Psoas muscle (tissue), 8 donors: Measurements from ENCODE around the gene QPRT. TPM values are rescaled to one million over a fixed set of nuclear protein-coding genes. Genes with fewer than 3 reads are reported as not detected.
"Not testable (repeated sequence)": the region's sequence is repeated elsewhere in the genome, so short reads cannot be mapped to it uniquely, and the experiment has no call there.

Experiments used
- ATAC-seq, 4 donors: fragments of 200-7000 bp; cut with Tn5 transposase; one replicate each; pipeline ENCODE4 v1.9.1; 2020; ENCODE audit warnings: moderate library complexity in 3 of 4, mild to moderate bottlenecking in 2 of 4
- DNase-seq, 2 donors: peaks; one replicate each; pipeline ENCODE4 v3.0.0-alpha.2; 2020
- H3K27ac ChIP-seq: fragments of 200-600 bp; one replicate; pipeline ENCODE4 v1.8.0; 2022
- H3K27me3 ChIP-seq, 3 donors: fragments of 200-600 bp in 1 of 3; one replicate each; pipeline versions ENCODE4 v1.6.1 to v1.8.0; 2013 to 2022; ENCODE audit warnings: low read length in 2 of 3, mild to moderate bottlenecking in 2 of 3, moderate library complexity in 1 of 3; ENCODE audit not compliant: insufficient read depth in 3 of 3
- H3K36me3 ChIP-seq, 2 donors: fragments of 200-600 bp in 1 of 2; one replicate each; pipeline versions ENCODE4 v1.6.1 to v1.8.0; 2013 to 2022; ENCODE audit warnings: low read depth in 1 of 2, mild to moderate bottlenecking in 1 of 2, moderate library complexity in 1 of 2; ENCODE audit not compliant: insufficient read depth in 1 of 2
- H3K4me1 ChIP-seq: fragments of 200-600 bp; one replicate; pipeline ENCODE4 v1.8.0; 2022
- H3K4me3 ChIP-seq: fragments of 200-600 bp; one replicate; pipeline ENCODE4 v1.8.0; 2022; ENCODE audit warnings: mild to moderate bottlenecking
- H3K9me3 ChIP-seq: fragments of 200-600 bp; one replicate; pipeline ENCODE4 v1.8.0; 2022
- WGBS, 3 donors: extraction: QIAGEN DNeasy Blood & Tissue Kit; methylation state at CpG; one replicate each; pipeline versions ENCODE4 v1.1.6 to v1.1.7; 2013; 5-methylcytosine and 5-hydroxymethylcytosine counted together
- intact Hi-C, 2 donors: fragments of 100-400 bp; cut with DNase I; formaldehyde crosslinking; loops; one replicate each; pipeline versions ENCODE4 v1.11.0 to v1.14.2; 2022
- polyA plus RNA-seq, 3 donors: library from polyadenylated mRNA; stranded (reverse); fragments of 200-250 nt; gene quantifications; one replicate each; pipeline ENCODE4 v1.2.3, GENCODE V29; 2013
- total RNA-seq, 4 donors: library from RNA; stranded (reverse); fragmentation: NEBNext Ultra II Directional in 2 of 4; extraction: Animal tissue kit (Norgen Biotek cat#: 25700) in 2 of 4; gene quantifications; one replicate each; pipeline versions ENCODE4 v1.2.1 to v1.2.4, GENCODE V29; 2021 to 2023
- TF ChIP-seq, protein P1 (sequence below): fragments of 200-600 bp; IDR thresholded peaks from one replicate; pipeline ENCODE4 v1.8.0; 2022; ENCODE audit warnings: antibody characterized with exemption
- donor health status: healthy with polysubstance abuse.
- donor health status: DM: no; HTN: no; CAD: no; lungs with moderate emphysema.
- donor health status: Bipolar disorder and iron deficiency.
- donor health status: healthy.
- donor health status: DM: yes; HTN: yes; CAD: no.
- donor health status: DM: no; HTN: no; CAD: no.
- donor health status: DM: no; HTN: no; CAD: no.
- donor health status: DM: yes; HTN: yes; CAD: no.

The QPRT gene
- total and polyA plus RNA-seq, 7 donors = 0.75 to 9.9 (median 2.3) TPM

DNA sequence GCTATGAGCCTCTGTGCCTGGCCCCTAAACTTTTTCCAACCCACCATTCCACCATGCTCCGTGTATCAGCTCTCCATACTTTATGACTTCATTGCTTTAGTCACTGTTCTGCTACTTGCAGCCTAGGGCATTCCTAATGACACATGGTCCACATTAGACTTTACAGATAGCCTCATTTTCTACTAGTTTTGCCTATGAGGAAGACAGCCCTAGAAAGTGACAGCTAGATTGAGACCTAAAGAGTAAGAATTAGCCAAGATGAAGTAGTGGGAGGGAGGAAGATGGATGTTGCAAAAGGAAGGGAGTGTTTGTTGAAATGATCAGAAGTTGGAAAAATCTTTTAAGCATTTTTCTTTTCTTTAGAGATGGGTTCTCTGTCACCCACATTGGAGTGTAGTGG, 55.8 kb downstream of the QPRT start:
- intact Hi-C loops = no loop called here
- 4 to 62% (median 58%) methylated on average over 1 of the region's 1 CpG for WGBS, 3 donors
- ATAC-seq (no peak), DNase-seq (no peak)
- peaks cover 0 to 4% (median 0%) of the 10 kb centered on the region in 3 donors for H3K27me3 ChIP-seq
- no peaks in the 10 kb centered on the region for H3K4me1 ChIP-seq
- TF ChIP-seq, protein P1, sequence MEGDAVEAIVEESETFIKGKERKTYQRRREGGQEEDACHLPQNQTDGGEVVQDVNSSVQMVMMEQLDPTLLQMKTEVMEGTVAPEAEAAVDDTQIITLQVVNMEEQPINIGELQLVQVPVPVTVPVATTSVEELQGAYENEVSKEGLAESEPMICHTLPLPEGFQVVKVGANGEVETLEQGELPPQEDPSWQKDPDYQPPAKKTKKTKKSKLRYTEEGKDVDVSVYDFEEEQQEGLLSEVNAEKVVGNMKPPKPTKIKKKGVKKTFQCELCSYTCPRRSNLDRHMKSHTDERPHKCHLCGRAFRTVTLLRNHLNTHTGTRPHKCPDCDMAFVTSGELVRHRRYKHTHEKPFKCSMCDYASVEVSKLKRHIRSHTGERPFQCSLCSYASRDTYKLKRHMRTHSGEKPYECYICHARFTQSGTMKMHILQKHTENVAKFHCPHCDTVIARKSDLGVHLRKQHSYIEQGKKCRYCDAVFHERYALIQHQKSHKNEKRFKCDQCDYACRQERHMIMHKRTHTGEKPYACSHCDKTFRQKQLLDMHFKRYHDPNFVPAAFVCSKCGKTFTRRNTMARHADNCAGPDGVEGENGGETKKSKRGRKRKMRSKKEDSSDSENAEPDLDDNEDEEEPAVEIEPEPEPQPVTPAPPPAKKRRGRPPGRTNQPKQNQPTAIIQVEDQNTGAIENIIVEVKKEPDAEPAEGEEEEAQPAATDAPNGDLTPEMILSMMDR = no peak
- no peak overlapping the region for H3K27ac ChIP-seq
- H3K9me3 ChIP-seq = no peaks in the 10 kb centered on the region
- no peak overlapping the region for H3K4me3 ChIP-seq
- no peaks in the 10 kb centered on the region for H3K36me3 ChIP-seq

DNA sequence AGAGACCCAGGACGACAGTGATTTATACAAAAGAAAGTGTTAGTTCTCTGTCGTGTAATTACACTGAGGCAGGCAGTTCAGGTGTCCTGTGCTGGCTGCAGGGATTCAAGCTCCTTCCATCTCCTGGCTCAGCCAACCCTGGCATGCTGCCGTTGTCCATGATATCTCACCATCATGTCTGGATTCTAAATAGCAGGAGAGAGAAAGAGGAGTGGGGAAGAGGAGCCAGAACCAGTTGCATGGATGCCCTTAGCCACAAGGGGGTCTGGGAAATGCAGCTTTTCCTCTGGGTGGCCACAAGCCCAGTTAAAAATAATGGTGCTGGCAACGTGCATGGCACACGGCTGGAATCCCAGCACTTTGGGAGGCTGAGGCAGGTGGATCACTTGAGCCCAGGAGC, 57.1 kb downstream of the QPRT start:
- intact Hi-C loops = no loop called here
- ATAC-seq = no peak
- Histone ChIP-seq H3K36me3 (no peaks in the 10 kb centered on the region), H3K9me3 (no peaks in the 10 kb centered on the region), H3K27ac (no peak overlapping the region), H3K4me1 (no peaks in the 10 kb centered on the region), H3K27me3 (peaks cover 0 to 4% (median 0%) of the 10 kb centered on the region in 3 donors), H3K4me3 (no peak overlapping the region)
- 17 to 29% (median 20%) methylated on average over 5 of the region's 5 CpGs for WGBS, 3 donors
- no peak for DNase-seq
- TF ChIP-seq, protein P1 = no peak

DNA sequence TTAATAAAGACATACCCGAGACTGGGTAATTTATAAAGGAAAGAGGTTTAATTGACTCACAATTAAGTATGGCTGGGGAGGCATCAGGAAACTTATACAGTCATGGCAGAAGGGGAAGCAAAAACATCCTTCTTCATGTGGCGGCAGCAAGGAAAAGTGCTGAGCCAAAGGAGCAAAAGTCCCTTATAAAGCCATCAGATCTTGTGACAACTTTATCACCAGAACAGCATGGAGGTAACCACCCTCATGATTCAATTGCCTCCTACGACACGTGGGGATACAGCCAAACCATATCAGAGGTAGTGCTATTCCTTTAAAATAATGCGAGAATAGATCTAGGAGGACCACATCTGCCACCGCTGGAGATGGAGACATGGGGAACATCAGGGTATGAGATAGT, 57.8 kb downstream of the QPRT start:
- Histone ChIP-seq H3K27me3 (peaks cover 0 to 4% (median 0%) of the 10 kb centered on the region in 3 donors), H3K9me3 (no peaks in the 10 kb centered on the region), H3K4me3 (no peak overlapping the region), H3K27ac (no peak overlapping the region), H3K36me3 (no peaks in the 10 kb centered on the region), H3K4me1 (no peaks in the 10 kb centered on the region)
- TF ChIP-seq, protein P1 = no peak
- DNase-seq = no peak
- intact Hi-C loops = no loop called here
- 66 to 74% (median 71%) methylated on average over 6 of the region's 6 CpGs for WGBS, 3 donors
- ATAC-seq = no peak

DNA sequence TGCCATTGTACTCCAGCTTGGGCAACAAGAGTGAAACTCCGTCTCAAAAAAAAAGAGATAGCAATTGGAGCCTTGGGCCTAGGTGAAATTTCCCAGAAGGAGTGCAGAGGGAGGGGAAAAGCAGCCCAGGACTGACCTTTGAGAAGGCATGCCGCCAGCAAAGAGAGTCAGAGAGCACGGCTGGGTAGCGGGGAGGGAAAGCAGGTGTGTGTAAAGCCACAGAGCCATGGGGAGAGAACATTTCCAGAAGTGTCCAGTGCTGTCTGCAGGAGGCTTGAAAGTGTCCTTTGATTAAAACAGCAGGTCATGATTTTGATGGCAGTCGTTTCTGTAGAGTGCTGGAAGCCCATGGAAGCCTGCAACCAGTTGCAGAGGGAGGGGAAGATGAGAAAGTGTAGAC, 58.7 kb downstream of the QPRT start:
- ATAC-seq = no peak
- WGBS, 3 donors = 52 to 57% (median 55%) methylated on average over 5 of the region's 5 CpGs
- no peaks in the 10 kb centered on the region for H3K4me1 ChIP-seq
- no peak for DNase-seq
- H3K36me3 ChIP-seq = no peaks in the 10 kb centered on the region
- intact Hi-C loops = no loop called here
- H3K9me3 ChIP-seq = no peaks in the 10 kb centered on the region
- TF ChIP-seq, protein P1 = no peak
- H3K27me3 ChIP-seq = peaks cover 0 to 4% (median 0%) of the 10 kb centered on the region in 3 donors
- no peak overlapping the region for H3K4me3 ChIP-seq
- H3K27ac ChIP-seq = no peak overlapping the region

DNA sequence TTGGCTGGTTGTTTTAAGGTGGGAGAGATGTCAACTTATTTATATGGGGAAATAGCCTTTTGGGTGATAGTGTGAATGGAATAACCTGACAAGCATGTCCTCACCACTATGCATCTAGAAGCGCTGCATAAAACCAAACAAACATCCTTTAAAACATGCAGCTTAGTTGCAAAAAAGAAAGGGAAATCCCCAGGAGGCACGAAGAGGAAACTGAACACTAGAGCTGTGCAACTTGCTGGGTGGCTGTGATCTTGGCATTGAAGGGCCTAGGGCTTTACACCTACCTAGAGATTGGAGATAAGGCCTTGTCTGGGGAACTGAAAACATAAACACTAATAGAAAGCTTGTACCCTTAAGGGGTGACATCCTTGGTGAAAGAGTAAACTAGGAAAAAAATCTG, 59.5 kb downstream of the QPRT start:
- 69 to 76% (median 69%) methylated on average over 2 of the region's 2 CpGs for WGBS, 3 donors
- Histone ChIP-seq H3K27me3 (peaks cover 0 to 4% (median 0%) of the 10 kb centered on the region in 3 donors), H3K4me1 (no peaks in the 10 kb centered on the region), H3K36me3 (no peaks in the 10 kb centered on the region), H3K9me3 (no peaks in the 10 kb centered on the region), H3K27ac (no peak overlapping the region), H3K4me3 (no peak overlapping the region)
- ATAC-seq = no peak
- TF ChIP-seq, protein P1 = no peak
- DNase-seq = no peak
- intact Hi-C loops = no loop called here

DNA sequence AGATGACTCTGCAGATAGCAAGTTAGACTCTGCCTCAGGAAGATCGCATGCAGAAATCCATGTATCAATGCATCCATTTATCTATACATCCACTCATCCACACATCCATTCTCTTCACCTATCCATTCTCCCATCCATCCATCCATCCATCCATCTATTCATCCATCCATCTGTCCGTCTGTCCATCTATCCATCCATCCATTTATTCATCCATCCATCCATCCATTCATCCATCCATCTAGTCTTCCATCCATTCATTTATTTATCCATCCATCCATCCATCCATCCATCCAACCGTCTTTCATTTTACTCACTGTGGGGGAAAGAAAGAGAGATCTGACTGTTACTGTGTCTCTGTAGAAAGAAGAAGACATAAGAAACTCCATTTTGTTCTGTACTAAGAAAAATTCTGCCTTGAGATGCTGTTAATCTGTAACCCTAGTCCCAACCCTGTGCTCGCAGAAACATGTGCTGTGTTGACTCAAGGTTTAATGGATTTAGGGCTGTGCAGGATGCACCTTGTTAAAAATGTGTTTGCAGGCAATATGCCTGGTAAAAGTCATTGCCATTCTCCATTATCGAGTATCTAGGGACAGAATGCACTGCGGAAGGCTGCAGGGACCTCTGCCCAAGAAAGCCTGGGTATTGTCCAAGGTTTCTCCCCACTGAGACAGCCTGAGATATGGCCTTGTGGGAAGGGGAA, 61.1 kb downstream of the QPRT start:
- intact Hi-C loops = loop anchor here in 1 of 2 donors (10.0 kb wide), 1 partner anchor 145 kb away; no protein-coding TSS in a partner anchor
- H3K9me3 ChIP-seq, H3K27ac ChIP-seq, H3K4me3 ChIP-seq, H3K27me3 ChIP-seq, H3K4me1 ChIP-seq, DNase-seq, ATAC-seq, H3K36me3 ChIP-seq: not testable (repeated sequence)
- WGBS, 3 donors = 79 to 86% (median 81%) methylated on average over 6 of the region's 6 CpGs

DNA sequence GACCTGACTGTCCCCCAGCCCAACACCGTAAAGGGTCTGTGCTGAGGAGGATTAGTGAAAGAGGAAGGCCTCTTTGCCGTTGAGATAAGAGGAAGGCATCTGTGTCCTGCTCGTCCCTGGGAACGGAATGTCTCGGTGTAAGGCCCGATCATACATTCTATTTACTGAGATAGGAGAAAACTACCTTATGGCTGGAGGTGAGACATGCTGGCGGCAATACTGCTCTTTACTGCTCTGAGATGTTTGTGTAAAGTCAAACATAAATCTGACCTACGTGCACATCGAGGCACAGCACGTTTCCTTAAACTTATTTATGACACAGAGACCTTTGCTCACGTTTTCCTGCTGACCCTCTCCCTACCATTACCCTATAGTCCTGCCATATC, 61.6 kb downstream of the QPRT start:
- WGBS, 3 donors = 65 to 71% (median 68%) methylated on average over 11 of the region's 11 CpGs

More for the DNA sequence above, 61.6 kb downstream of the QPRT start:
- not testable (repeated sequence) for ATAC-seq, DNase-seq, H3K4me1 ChIP-seq, H3K9me3 ChIP-seq, H3K27ac ChIP-seq, H3K36me3 ChIP-seq, H3K4me3 ChIP-seq, H3K27me3 ChIP-seq
- intact Hi-C loops = loop anchor here in 1 of 2 donors (10.0 kb wide), 1 partner anchor 144 kb away; no protein-coding TSS in a partner anchor
